Measurements from ENCODE around the gene ELFN2. TPM values are rescaled to one million over a fixed set of nuclear protein-coding genes. Genes with fewer than 3 reads are reported as not detected.
A peak's percentile ranks its signal among the peaks of the same experiment; 100 is the strongest.

The ELFN2 gene
- total and polyA plus RNA-seq, 12 donors = 0.04 to 3.3 (median 0.32) TPM; not detected in 2

DNA sequence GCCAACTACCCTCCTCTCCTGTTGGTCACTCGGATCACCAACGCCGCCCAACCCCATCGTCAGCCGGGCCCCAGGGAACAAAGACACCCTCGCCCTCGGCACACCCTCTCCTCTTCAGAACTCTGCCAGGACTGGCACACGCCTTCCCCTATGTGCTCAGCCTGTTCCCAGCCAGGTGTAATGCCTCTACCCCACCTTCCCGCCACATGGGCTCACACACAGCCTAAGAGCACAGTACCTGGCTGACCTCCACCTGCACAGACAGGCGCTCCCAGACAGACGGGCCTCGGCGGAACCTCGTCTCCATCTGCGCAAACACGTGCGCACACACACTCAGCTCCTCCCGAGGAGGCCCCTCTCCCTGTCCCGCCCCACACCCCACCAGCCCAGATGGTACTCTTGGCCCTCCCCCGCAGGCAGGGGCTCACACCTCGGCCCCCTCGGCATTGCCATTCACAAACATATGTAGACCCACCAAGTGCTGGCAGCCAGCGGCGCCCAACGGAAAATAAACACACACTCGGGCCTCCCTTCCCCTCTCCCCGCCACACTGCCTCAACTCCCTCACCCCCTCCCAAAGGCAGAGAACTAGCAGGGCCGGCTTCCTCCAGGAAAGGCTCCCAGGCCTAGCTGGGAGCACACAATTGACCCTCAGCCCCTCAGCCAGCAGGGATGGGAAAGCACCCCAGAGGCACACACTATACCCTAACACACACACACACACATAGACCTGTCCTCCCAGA is 8.5 kb downstream of the ELFN2 start:
- no peaks in the 10 kb centered on the region for H3K9me3 ChIP-seq (replicated peaks in 1 of 3)
- intact Hi-C loops (cut with DNase I) = no loop called here
- H3K4me1 ChIP-seq (replicated peaks in 1 of 2) = no peaks in the 10 kb centered on the region
- TF ChIP-seq, protein P1, sequence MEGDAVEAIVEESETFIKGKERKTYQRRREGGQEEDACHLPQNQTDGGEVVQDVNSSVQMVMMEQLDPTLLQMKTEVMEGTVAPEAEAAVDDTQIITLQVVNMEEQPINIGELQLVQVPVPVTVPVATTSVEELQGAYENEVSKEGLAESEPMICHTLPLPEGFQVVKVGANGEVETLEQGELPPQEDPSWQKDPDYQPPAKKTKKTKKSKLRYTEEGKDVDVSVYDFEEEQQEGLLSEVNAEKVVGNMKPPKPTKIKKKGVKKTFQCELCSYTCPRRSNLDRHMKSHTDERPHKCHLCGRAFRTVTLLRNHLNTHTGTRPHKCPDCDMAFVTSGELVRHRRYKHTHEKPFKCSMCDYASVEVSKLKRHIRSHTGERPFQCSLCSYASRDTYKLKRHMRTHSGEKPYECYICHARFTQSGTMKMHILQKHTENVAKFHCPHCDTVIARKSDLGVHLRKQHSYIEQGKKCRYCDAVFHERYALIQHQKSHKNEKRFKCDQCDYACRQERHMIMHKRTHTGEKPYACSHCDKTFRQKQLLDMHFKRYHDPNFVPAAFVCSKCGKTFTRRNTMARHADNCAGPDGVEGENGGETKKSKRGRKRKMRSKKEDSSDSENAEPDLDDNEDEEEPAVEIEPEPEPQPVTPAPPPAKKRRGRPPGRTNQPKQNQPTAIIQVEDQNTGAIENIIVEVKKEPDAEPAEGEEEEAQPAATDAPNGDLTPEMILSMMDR (IDR thresholded peaks at IDR 0.05) = no peak
- no peak for TF ChIP-seq POLR2A (IDR thresholded peaks at IDR 0.05)
- no peak overlapping the region for H3K27ac ChIP-seq
- DNase-seq = no peak
- peaks cover 17% of the 10 kb centered on the region for H3K27me3 ChIP-seq
- no peaks in the 10 kb centered on the region for H3K36me3 ChIP-seq (replicated peaks in 1 of 2)
- no peak overlapping the region for H3K4me3 ChIP-seq
- 49 to 80% (median 67%) methylated on average over 26 to 28 of the region's 28 CpGs for WGBS, 4 donors

DNA sequence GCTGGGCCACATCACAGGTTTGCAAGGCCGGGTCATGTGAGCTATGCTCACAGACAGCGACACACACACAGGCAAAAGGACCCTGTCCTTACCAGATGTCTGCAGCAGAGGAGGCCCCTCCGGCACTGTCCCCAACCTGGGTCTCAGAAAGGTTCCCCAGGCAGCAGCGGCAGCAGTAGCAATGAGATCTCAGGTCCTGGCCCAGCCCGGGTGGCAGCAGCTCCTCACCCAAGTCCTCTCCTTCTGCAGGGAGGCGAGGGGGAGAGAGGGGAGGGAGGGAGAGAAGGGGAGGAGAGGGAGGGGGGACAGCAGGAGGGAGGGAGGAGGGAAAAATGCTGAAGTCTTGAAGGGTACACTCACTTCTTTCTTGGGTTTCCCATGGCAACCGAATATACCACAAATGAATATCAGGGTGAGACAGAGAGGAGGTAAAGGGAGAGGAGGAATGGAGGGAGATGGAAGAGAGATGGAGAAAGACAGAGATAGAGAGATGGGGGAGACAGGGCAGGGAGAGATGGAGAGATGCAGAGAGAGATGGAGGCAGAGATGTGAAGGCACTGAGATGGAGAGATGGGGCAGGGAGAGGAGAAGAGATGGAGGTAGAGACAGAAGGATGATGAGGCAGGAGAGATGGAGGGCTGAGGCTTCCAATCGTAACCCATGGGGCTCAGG is 9.5 kb downstream of the ELFN2 start:
- Histone ChIP-seq H3K27me3 (peaks cover 17% of the 10 kb centered on the region), H3K4me3 (no peak overlapping the region), H3K9me3 (replicated peaks in 1 of 3) (no peaks in the 10 kb centered on the region), H3K36me3 (replicated peaks in 1 of 2) (no peaks in the 10 kb centered on the region), H3K27ac (no peak overlapping the region), H3K4me1 (replicated peaks in 1 of 2) (no peaks in the 10 kb centered on the region)
- TF ChIP-seq, protein P1 (IDR thresholded peaks at IDR 0.05) = no peak
- no peak for TF ChIP-seq POLR2A (IDR thresholded peaks at IDR 0.05)
- intact Hi-C loops (cut with DNase I) = no loop called here
- 51 to 77% (median 72%) methylated on average over 4 to 8 of the region's 8 CpGs for WGBS, 4 donors
- no peak for DNase-seq

DNA sequence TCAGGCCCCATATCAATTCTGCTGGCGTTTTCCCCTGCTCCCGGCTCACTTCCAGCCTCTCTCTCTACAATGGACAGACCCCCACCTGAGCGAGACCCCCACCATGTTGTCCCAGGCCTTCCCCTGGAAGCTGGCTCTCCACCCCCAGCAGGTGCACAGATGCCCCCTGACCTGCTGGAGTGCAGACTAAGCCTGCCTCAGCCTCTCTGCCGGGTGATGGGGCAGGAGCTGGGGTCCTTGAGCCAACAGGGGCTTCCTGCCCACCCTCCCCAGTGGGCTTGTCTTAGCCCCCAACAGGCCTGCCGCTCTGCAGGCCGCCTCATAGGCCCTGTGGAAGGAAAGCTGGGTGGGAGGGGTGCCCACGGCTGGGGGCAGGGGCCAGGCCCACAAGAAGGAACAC is 10.0 kb downstream of the ELFN2 start:
- Histone ChIP-seq H3K9me3 (replicated peaks in 1 of 3) (no peaks in the 10 kb centered on the region), H3K36me3 (replicated peaks in 1 of 2) (no peaks in the 10 kb centered on the region), H3K4me1 (replicated peaks in 1 of 2) (no peaks in the 10 kb centered on the region), H3K27ac (no peak overlapping the region), H3K27me3 (peaks cover 17% of the 10 kb centered on the region), H3K4me3 (no peak overlapping the region)
- intact Hi-C loops (cut with DNase I) = no loop called here
- TF ChIP-seq POLR2A (IDR thresholded peaks at IDR 0.05) = no peak
- TF ChIP-seq, protein P1 (IDR thresholded peaks at IDR 0.05) = no peak
- 68 to 83% (median 71%) methylated on average over 3 to 7 of the region's 7 CpGs for WGBS, 4 donors
- no peak for DNase-seq

DNA sequence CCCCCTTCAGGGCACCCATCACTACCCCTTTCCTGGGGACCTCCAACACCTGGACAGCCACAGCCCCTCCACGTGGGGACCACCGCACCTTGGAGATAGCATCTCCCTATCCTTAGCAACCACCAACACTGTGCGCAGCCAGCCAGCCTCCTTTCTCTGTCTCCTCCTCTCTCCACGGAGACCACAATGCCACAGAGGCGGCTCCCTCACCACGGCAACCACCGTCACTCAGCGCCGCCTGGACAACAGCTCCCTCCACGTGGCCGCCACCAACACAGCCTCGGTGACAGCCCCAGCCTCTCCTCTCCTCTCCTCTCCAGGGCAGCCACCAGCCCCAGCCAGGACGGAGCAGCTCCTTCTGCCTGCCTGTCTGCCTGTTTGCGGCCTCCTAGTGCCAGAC is 10.5 kb downstream of the ELFN2 start:
- Histone ChIP-seq H3K9me3 (replicated peaks in 1 of 3) (no peaks in the 10 kb centered on the region), H3K4me3 (no peak overlapping the region), H3K27me3 (peaks cover 17% of the 10 kb centered on the region), H3K4me1 (replicated peaks in 1 of 2) (no peaks in the 10 kb centered on the region), H3K36me3 (replicated peaks in 1 of 2) (no peaks in the 10 kb centered on the region), H3K27ac (no peak overlapping the region)
- WGBS, 4 donors = 41 to 48% (median 45%) methylated on average over 13 to 14 of the region's 14 CpGs
- DNase-seq = peak in 2 of 7 donors; percentile 42 to 88
- intact Hi-C loops (cut with DNase I) = no loop called here
- TF ChIP-seq POLR2A (IDR thresholded peaks at IDR 0.05) = no peak
- TF ChIP-seq, protein P1 (IDR thresholded peaks at IDR 0.05) = no peak
